ENCODE measurements around the gene ADI1.

- TF ChIP-seq CTCF (IDR thresholded peaks at IDR 0.05; ENCODE audit: insufficient read depth, low read length, poor library complexity, severe bottlenecking): no peak
- no peak for TF ChIP-seq EZH2phosphoT487 (conservative IDR thresholded peaks at IDR 0.05; ENCODE audit: low read length)
These were observed 44.2 kb upstream of the ADI1 start for GRCh38 chr2:3563521-3563976.
